ENCODE results near the gene GGT5.
"Not testable (repeated sequence)": the region's sequence is repeated elsewhere in the genome, so short reads cannot be mapped to it uniquely, and the experiment has no call there.

The GGT5 gene

GRCh38 chr22:24240381-24240780 lies 4.5 kb downstream of the GGT5 start:
- no peaks in the 10 kb centered on the region for H4K20me1 ChIP-seq (ENCODE audit: insufficient read depth, low read length)
- no peak overlapping the region for H3K4me3 ChIP-seq (ENCODE audit: low read length)

DNA sequence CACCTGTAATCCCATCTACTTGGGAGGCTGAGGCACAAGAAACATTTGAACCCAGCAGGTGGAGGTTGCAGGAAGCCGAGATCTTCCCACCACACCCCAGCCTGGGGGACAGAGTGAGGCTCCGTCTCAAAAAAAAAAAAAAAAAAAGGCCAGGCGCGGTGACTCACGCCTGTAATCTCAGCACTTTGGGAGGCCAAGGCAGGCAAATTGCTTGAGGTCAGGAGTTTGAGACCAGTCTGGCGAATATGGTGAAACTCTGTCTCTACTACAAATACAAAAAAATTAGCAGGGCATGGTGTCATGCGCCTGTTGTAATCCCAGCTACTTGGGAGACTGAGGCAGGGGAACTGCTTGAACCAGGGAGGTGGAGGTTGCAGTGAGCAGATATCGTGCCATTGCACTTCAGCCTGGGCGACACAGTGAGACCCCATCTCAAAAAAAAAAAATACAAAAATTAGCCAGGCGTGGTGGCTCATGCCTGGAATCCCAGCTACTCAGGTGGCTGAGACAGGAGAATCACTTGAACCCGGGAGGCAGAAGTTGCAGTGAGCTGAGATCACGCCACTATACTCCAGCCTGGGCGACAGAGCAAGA lies 6.7 kb downstream of the GGT5 start:
- not testable (repeated sequence) for H3K79me2 ChIP-seq (ENCODE audit: low read length); H3K4me2 ChIP-seq (ENCODE audit: low read length); H3K9me3 ChIP-seq (ENCODE audit: insufficient read depth, low read length); H3K9ac ChIP-seq (ENCODE audit: low read length); H3K27me3 ChIP-seq (ENCODE audit: low read depth, low read length); H3K27ac ChIP-seq (ENCODE audit: low read length); H2AFZ ChIP-seq (ENCODE audit: low read depth, low read length); H4K20me1 ChIP-seq (ENCODE audit: insufficient read depth, low read length); H3K36me3 ChIP-seq (replicated peaks; ENCODE audit: low read depth, low read length); H3K4me3 ChIP-seq (ENCODE audit: low read length)
- peaks cover 14% of the 10 kb centered on the region for H3K4me1 ChIP-seq (ENCODE audit: low read length)

More at GRCh38 chr22:24240381-24240780, 4.5 kb downstream of the GGT5 start:
- Histone ChIP-seq H3K4me1 (ENCODE audit: low read length) (peaks cover 17% of the 10 kb centered on the region), H3K4me2 (ENCODE audit: low read length) (no peak overlapping the region), H2AFZ (ENCODE audit: low read depth, low read length) (no peak overlapping the region), H3K36me3 (replicated peaks; ENCODE audit: low read depth, low read length) (no peaks in the 10 kb centered on the region), H3K9me3 (ENCODE audit: insufficient read depth, low read length) (no peaks in the 10 kb centered on the region), H3K27ac (ENCODE audit: low read length) (no peak overlapping the region), H3K79me2 (ENCODE audit: low read length) (no peaks in the 10 kb centered on the region), H3K27me3 (ENCODE audit: low read depth, low read length) (no peaks in the 10 kb centered on the region), H3K9ac (ENCODE audit: low read length) (no peak overlapping the region)
- no peak for TF ChIP-seq EZH2phosphoT487 (IDR thresholded peaks at IDR 0.05; ENCODE audit: low read depth)
- TF ChIP-seq, protein P1, sequence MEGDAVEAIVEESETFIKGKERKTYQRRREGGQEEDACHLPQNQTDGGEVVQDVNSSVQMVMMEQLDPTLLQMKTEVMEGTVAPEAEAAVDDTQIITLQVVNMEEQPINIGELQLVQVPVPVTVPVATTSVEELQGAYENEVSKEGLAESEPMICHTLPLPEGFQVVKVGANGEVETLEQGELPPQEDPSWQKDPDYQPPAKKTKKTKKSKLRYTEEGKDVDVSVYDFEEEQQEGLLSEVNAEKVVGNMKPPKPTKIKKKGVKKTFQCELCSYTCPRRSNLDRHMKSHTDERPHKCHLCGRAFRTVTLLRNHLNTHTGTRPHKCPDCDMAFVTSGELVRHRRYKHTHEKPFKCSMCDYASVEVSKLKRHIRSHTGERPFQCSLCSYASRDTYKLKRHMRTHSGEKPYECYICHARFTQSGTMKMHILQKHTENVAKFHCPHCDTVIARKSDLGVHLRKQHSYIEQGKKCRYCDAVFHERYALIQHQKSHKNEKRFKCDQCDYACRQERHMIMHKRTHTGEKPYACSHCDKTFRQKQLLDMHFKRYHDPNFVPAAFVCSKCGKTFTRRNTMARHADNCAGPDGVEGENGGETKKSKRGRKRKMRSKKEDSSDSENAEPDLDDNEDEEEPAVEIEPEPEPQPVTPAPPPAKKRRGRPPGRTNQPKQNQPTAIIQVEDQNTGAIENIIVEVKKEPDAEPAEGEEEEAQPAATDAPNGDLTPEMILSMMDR (IDR thresholded peaks at IDR 0.05; ENCODE audit: low read depth, low read length): no peak

- peaks cover 4% of the 10 kb centered on the region; the same call in 1 of the 2 replicates for H3K4me1 ChIP-seq (ENCODE audit: low read length)
- no peaks in the 10 kb centered on the region for H3K27me3 ChIP-seq (ENCODE audit: low read depth, low read length)
- no peak overlapping the region for H3K4me2 ChIP-seq (ENCODE audit: low read length)
- no peak overlapping the region for H3K27ac ChIP-seq (ENCODE audit: low read length)
- no peak overlapping the region for H2AFZ ChIP-seq (ENCODE audit: low read depth, low read length)
- H3K4me3 ChIP-seq (ENCODE audit: low read length): no peak overlapping the region
- H3K9ac ChIP-seq (ENCODE audit: low read length): no peak overlapping the region
- H3K9me3 ChIP-seq (ENCODE audit: insufficient read depth, low read length): no peaks in the 10 kb centered on the region
- TF ChIP-seq, protein P1 (IDR thresholded peaks at IDR 0.05; ENCODE audit: low read depth, low read length): no peak
- no peak for TF ChIP-seq EZH2phosphoT487 (IDR thresholded peaks at IDR 0.05; ENCODE audit: low read depth)
- no peaks in the 10 kb centered on the region for H4K20me1 ChIP-seq (ENCODE audit: insufficient read depth, low read length)
- no peaks in the 10 kb centered on the region for H3K79me2 ChIP-seq (ENCODE audit: low read length)
- no peaks in the 10 kb centered on the region for H3K36me3 ChIP-seq (replicated peaks; ENCODE audit: low read depth, low read length)
Measured at GRCh38 chr22:24236656-24237055, 8.2 kb downstream of the GGT5 start.

DNA sequence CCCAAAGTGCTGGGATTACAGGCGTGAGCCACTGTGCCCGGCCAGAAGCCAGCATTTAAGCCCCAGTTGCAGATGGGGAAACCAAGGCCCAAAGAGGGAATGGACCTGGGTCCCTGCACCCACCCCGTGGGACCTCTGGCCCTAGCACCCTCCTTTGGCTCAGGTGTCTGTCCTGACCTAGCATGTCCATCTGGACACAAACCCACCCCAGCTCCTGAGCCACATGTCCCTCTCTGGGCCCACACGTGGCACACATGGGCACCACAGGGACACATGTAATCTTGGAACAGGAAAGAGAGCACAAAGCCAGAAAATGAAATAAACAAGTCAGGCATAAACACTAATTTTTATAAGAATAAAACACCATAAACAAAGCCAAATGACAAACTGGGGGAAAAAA lies 9.6 kb downstream of the GGT5 start:
- TF ChIP-seq, protein P1 (IDR thresholded peaks at IDR 0.05; ENCODE audit: low read depth, low read length): no peak
- no peak for TF ChIP-seq EZH2phosphoT487 (IDR thresholded peaks at IDR 0.05; ENCODE audit: low read depth)
- Histone ChIP-seq H2AFZ (ENCODE audit: low read depth, low read length) (no peak overlapping the region), H3K4me1 (ENCODE audit: low read length) (peaks cover 2% of the 10 kb centered on the region; the same call in 1 of the 2 replicates), H3K27me3 (ENCODE audit: low read depth, low read length) (no peaks in the 10 kb centered on the region), H3K9ac (ENCODE audit: low read length) (no peak overlapping the region), H3K27ac (ENCODE audit: low read length) (no peak overlapping the region), H3K9me3 (ENCODE audit: insufficient read depth, low read length) (no peaks in the 10 kb centered on the region), H3K4me3 (ENCODE audit: low read length) (no peak overlapping the region), H3K79me2 (ENCODE audit: low read length) (no peaks in the 10 kb centered on the region), H3K36me3 (replicated peaks; ENCODE audit: low read depth, low read length) (no peaks in the 10 kb centered on the region), H4K20me1 (ENCODE audit: insufficient read depth, low read length) (no peaks in the 10 kb centered on the region), H3K4me2 (ENCODE audit: low read length) (no peak overlapping the region)

Data from OCI-LY3 (cell line).